A549 treated with DMSO at 1 μM for 4 hours (cell line): Measurements from ENCODE around the gene KRTAP22-2. TPM values are rescaled to one million over a fixed set of nuclear protein-coding genes. Genes with fewer than 3 reads are reported as not detected.

Experiments used
- total RNA-seq: library from RNA; stranded (reverse); fragments of 200-300 nt; extraction: Qiagen RNA extraction; gene quantifications from 5 replicates; pipeline ENCODE4 v1.2.3, GENCODE V29; 2022; ENCODE audit warnings: low read depth

KRTAP22-2 gene
- total RNA-seq, result not detected in 5 replicates

GRCh38 chr21:30590297-30590696 is at the start of gene KRTAP22-2:
Gene KRTAP22-2, minus strand, starts transcription at chr21:30590397.

GRCh38 chr21:30634906-30635305 is 44.7 kb upstream of the KRTAP22-2 start, which contains the start of gene KRTAP20-2:
Gene KRTAP20-2, plus strand, starts transcription at chr21:30635206. Its CDS starts 58 bp downstream, at chr21:30635264.

DNA sequence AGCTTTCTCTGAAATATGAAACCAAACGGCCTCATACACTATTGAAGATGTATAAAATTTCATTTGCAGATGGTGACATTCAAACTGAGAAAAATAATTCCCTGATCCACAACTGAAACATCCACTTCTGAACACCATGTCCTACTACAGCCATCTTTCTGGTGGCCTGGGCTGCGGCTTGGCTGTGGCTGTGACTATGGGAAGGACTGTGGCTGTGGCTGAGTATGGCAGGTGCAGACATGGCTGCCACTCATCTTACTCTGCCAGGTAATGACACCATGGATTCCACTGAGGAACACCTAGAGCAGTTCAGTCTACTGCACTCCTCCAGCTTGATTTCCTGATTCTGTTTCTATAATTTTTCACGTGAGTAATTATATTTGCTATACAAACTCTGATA is 30.3 kb upstream of the KRTAP22-2 start, which contains the start of gene KRTAP20-4:
KRTAP20-4 (plus strand) TSS at position 106 of the 400 bp plus-strand sequence.

DNA sequence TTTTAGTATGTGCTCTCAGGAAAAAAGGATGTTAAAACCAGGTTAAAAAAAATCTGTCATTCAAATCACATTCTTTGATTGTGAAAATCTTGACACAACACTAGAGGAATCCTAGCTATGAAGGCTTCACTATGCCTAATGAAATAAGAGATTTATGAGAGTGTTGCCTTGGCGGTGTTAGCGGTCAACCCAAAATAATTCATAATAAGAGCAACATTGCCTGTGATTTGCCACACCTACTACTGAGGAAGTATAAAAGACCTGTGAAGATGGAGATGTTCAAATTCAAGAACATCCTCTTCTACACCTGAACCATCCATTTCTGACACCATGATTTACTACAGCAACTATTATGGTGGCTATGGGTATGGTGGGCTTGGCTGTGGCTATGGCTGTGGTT is 25.9 kb upstream of the KRTAP22-2 start, which contains the start of gene KRTAP20-1:
KRTAP20-1 (plus strand) TSS at position 301 of the 400 bp plus-strand sequence; CDS start at position 331, 30 bp downstream.

DNA sequence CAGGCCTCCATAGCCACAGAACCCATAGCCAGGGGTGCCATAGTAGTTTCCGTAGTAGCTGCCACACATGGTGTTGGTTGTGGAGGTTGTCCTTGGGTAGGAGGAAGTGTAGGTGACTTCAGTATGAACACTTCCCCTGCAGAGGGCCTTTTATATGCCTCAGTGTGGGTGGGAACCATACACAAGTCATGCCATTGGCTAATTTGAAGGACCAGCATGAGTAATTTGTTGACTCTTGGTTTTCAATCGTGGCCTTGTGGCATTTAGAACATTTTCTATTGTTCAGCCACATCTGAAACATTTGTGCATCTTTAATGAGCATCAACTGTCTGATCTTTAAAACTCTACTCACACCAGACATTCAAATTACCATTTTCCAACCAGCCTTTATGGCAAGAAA is 23.6 kb upstream of the KRTAP22-2 start, which contains the start of gene KRTAP6-1:
KRTAP6-1 (minus strand) TSS at position 95 of the 400 bp plus-strand sequence; CDS start at position 69, 26 bp downstream.

DNA sequence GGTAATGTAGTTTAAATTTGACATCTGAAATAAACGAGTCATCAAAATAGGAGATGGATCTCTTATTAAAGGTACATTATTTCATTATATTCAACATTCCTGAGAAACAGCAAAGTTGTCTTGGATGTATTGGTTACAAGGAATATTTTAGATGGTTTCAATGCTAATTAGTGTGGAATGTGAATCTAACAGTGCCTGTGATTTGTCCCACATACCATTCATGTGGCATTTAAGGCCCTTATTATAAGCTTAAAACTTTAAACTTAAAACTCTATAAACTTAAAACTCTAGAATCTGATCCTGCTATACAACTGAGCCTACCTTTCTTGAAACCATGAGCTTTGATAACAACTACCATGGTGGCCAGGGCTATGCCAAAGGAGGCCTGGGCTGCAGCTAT is 10.6 kb upstream of the KRTAP22-2 start, which contains the start of gene KRTAP22-1:
KRTAP22-1 (plus strand) TSS at position 301 of the 400 bp plus-strand sequence.

DNA sequence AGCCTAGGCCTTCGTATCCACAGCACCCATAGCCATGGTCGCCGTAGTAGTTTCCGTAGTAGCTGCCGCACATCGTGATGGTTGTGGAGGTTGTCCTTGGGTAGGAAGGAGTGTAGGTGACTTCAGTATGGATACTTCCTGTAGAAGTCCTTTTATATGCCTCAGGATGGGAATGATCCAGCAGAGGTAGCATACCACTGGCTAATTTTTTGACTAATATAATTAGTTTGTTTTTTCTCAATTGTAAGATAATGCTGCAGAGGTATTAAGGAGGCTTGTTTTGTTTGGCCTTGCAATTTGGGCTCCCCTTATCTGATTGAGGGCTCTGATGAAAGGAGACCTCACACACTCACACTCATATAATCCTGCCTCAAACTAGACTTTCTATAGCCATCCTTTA is 8.6 kb upstream of the KRTAP22-2 start, which contains the start of gene KRTAP6-2:
KRTAP6-2 (minus strand) TSS at position 101 of the 400 bp plus-strand sequence; CDS start at position 73, 28 bp downstream.

GRCh38 chr21:30592140-30592539 is 1.9 kb upstream of the KRTAP22-2 start, which contains the start of gene KRTAP6-3:
Gene KRTAP6-3, plus strand, starts transcription at chr21:30592440. Its CDS starts 6 bp downstream, at chr21:30592446.

GRCh38 chr21:30561264-30561895 is 28.8 kb downstream of the KRTAP22-2 start, which contains the start of gene KRTAP19-7:
Gene KRTAP19-7, minus strand, starts transcription at chr21:30561314. Its CDS starts 25 bp downstream, at chr21:30561289.

GRCh38 chr21:30541764-30542163 is 48.4 kb downstream of the KRTAP22-2 start, which contains the start of gene KRTAP19-6:
Gene KRTAP19-6, minus strand, starts transcription at chr21:30541864. Its CDS starts 31 bp downstream, at chr21:30541833.

Other genes with a start within 250 kb of the KRTAP22-2 start
- not detected in 5 replicates for gene KRTAP23-1, start 241.8 kb downstream of the KRTAP22-2 start, total RNA-seq
- not detected in 5 replicates for gene KRTAP13-2, start 218.1 kb downstream of the KRTAP22-2 start, total RNA-seq
- not detected in 5 replicates for gene KRTAP13-1, start 194.4 kb downstream of the KRTAP22-2 start, total RNA-seq
- gene KRTAP13-3, start 164.5 kb downstream of the KRTAP22-2 start, total RNA-seq, result not detected in 5 replicates
- gene KRTAP13-4, start 160.2 kb downstream of the KRTAP22-2 start, total RNA-seq, result not detected in 5 replicates
- not detected in 5 replicates for gene KRTAP15-1, start 150.1 kb downstream of the KRTAP22-2 start, total RNA-seq
- gene KRTAP19-1, start 110.0 kb downstream of the KRTAP22-2 start, total RNA-seq, result not detected in 5 replicates
- gene KRTAP19-2, start 103.0 kb downstream of the KRTAP22-2 start, total RNA-seq, result not detected in 5 replicates
- not detected in 5 replicates for gene KRTAP19-3, start 98.4 kb downstream of the KRTAP22-2 start, total RNA-seq
- gene KRTAP19-4, start 93.2 kb downstream of the KRTAP22-2 start, total RNA-seq, result not detected in 5 replicates
- gene KRTAP19-5, start 88.3 kb downstream of the KRTAP22-2 start, total RNA-seq, result not detected in 5 replicates
- not detected in 5 replicates for gene KRTAP19-6, start 48.5 kb downstream of the KRTAP22-2 start, total RNA-seq
- not detected in 5 replicates for gene KRTAP19-7, start 29.1 kb downstream of the KRTAP22-2 start, total RNA-seq
- gene KRTAP6-3, start 2.0 kb upstream of the KRTAP22-2 start, total RNA-seq, result not detected in 5 replicates
- not detected in 5 replicates for gene KRTAP6-2, start 8.5 kb upstream of the KRTAP22-2 start, total RNA-seq
- not detected in 5 replicates for gene KRTAP22-1, start 10.7 kb upstream of the KRTAP22-2 start, total RNA-seq
- not detected in 5 replicates for gene KRTAP6-1, start 23.5 kb upstream of the KRTAP22-2 start, total RNA-seq
- gene KRTAP20-1, start 26.0 kb upstream of the KRTAP22-2 start, total RNA-seq, result not detected in 5 replicates
- not detected in 5 replicates for gene KRTAP20-4, start 30.2 kb upstream of the KRTAP22-2 start, total RNA-seq
- not detected in 5 replicates for gene KRTAP20-2, start 44.8 kb upstream of the KRTAP22-2 start, total RNA-seq
- not detected in 5 replicates for gene KRTAP20-3, start 52.5 kb upstream of the KRTAP22-2 start, total RNA-seq
- gene KRTAP21-3, start 128.4 kb upstream of the KRTAP22-2 start, total RNA-seq, result not detected in 5 replicates
- not detected in 5 replicates for gene KRTAP21-2, start 156.9 kb upstream of the KRTAP22-2 start, total RNA-seq
- not detected in 5 replicates for gene KRTAP21-1, start 165.0 kb upstream of the KRTAP22-2 start, total RNA-seq
- not detected in 5 replicates for gene KRTAP8-1, start 222.9 kb upstream of the KRTAP22-2 start, total RNA-seq
- not detected in 5 replicates for gene KRTAP7-1, start 239.4 kb upstream of the KRTAP22-2 start, total RNA-seq